Measurements from ENCODE around the gene CUBN.

GRCh38 chr10:16870331-16870730 is 259.3 kb downstream of the CUBN start:
- no peak for TF ChIP-seq POLR2A (IDR thresholded peaks at IDR 0.05)
- TF ChIP-seq CTCF (IDR thresholded peaks at IDR 0.05), result no peak
- no peak for TF ChIP-seq POLR2AphosphoS5 (IDR thresholded peaks at IDR 0.05)
- no peak for TF ChIP-seq EP300 (IDR thresholded peaks at IDR 0.05)
